Medulla oblongata (tissue), 1 donor: Measurements from ENCODE around the gene PRKN.

Experiments
- DNase-seq: peaks from one replicate; pipeline ENCODE4 v3.0.0-alpha.2; 2015; ENCODE audit errors: extremely low spot score

The PRKN gene

GRCh38 chr6:161494566-161494965 is 1233.0 kb downstream of the PRKN start:
- no peak for DNase-seq

- DNase-seq, result no peak
Observed at GRCh38 chr6:161493576-161494118, 1233.9 kb downstream of the PRKN start.

- DNase-seq, result no peak
Observed at GRCh38 chr6:161489626-161490306, 1237.8 kb downstream of the PRKN start.

- DNase-seq, result no peak
Observed at GRCh38 chr6:161487694-161488093, 1239.9 kb downstream of the PRKN start.

GRCh38 chr6:161487217-161487531 is 1240.4 kb downstream of the PRKN start:
- no peak for DNase-seq

GRCh38 chr6:161486361-161487216 is 1241.0 kb downstream of the PRKN start:
- DNase-seq, result no peak

- peak; percentile 28 for DNase-seq
Observed at GRCh38 chr6:161482517-161482858, 1245.1 kb downstream of the PRKN start.

GRCh38 chr6:161481786-161482516 is 1245.6 kb downstream of the PRKN start:
- DNase-seq, result no peak

- peak; percentile 19 for DNase-seq
Observed at GRCh38 chr6:161480421-161481155, 1247.0 kb downstream of the PRKN start.

- DNase-seq, result no peak
Observed at GRCh38 chr6:161479376-161479775, 1248.2 kb downstream of the PRKN start.

- no peak for DNase-seq
Observed at GRCh38 chr6:161477876-161478425, 1249.6 kb downstream of the PRKN start.

- no peak for DNase-seq
Observed at GRCh38 chr6:161476711-161477110, 1250.9 kb downstream of the PRKN start.

- DNase-seq, result no peak
Observed at GRCh38 chr6:161465403-161465802, 1262.2 kb downstream of the PRKN start.

- DNase-seq, result no peak
Observed at GRCh38 chr6:161463071-161463470, 1264.5 kb downstream of the PRKN start.

GRCh38 chr6:161462148-161462547 is 1265.4 kb downstream of the PRKN start:
- no peak for DNase-seq

- DNase-seq, result no peak
Observed at GRCh38 chr6:161459008-161459615, 1268.5 kb downstream of the PRKN start.

- no peak for DNase-seq
Observed at GRCh38 chr6:161458201-161458951, 1269.2 kb downstream of the PRKN start.

GRCh38 chr6:161455848-161456247 is 1271.7 kb downstream of the PRKN start:
- DNase-seq, result no peak

- no peak for DNase-seq
Observed at GRCh38 chr6:161453558-161453957, 1274.0 kb downstream of the PRKN start.

GRCh38 chr6:161452241-161452640 is 1275.3 kb downstream of the PRKN start:
- no peak for DNase-seq
